ENCODE data around the gene SKIL. TPM values are rescaled to one million over a fixed set of nuclear protein-coding genes. Genes with fewer than 3 reads are reported as not detected.

SKIL gene
- total RNA-seq = 48.1 TPM

DNA sequence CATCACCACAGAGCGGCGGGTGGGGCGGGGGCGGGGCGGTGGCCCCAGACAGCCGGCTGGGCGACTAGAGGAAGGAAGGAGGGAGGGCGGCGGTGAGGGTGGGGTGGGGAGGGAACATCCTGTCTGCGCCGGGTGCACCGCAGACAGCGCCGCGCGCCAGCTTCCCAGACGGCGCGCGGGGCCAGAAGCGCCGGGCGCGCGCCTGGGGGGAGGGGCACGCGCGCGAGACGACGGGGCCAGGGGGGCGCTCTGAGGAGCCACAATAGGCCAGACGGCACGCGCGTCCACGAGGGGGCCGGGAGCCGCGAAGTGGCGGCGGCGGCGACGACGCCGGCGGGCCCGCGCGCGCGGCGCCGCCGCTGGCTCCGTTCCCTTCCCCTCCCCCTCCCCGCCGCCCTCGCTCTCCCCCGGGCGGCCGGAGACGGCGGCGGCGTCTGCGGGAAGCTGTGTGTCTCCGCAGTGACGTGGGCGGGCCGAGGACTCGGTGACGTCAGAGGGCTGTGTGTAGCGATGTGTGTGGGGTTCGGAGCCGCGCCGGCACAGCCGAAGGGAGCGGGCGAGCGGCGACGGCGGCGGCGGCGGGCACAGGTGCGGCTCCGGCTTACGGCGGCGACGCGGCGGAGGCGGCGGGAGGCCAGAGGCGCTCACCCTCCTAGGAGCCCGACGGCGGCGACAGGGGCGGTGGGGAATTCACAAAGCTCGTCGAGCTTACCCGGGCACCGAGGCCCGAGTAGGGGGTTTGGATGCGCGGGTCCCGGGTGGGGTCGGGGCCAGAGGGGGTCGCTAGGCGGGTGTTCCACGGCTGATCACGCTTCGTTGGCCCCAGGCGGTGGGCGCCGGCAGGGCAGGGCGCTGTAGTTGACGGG lies at the start of gene SKIL:
Gene SKIL, plus strand, starts transcription at position 540 of the 866 bp plus-strand sequence. CDS start 2,617 bp downstream, outside the sequence.
- Histone ChIP-seq H3K27ac (peak within 1 kb of the TSS; percentile 99), H3K9me3 (no peaks in the 10 kb centered on the region), H3K4me1 (peaks cover 54% of the 10 kb centered on the region), H3K36me3 (no peaks in the 10 kb centered on the region), H3K4me3 (peak within 1 kb of the TSS; percentile 93 to 100), H3K27me3 (no peaks in the 10 kb centered on the region)
- intact Hi-C loops (cut with DNase I) = loop anchor here (5.0 kb wide), 1 partner anchor 175 kb away; the partner anchor contains the start of gene PHC3
- DNase-seq (ENCODE audit: extremely low spot score in 2 of 2) = peak in 1 of 2 donors; percentile 96
- TF ChIP-seq POLR2AphosphoS5 (IDR thresholded peaks at IDR 0.05; ENCODE audit: insufficient read depth in 1 of 2, low read depth in 1 of 2) (no peak), CTCF (IDR thresholded peaks at IDR 0.05) (peak in 1 of 3 experiments; percentile 20), POLR2A (IDR thresholded peaks at IDR 0.05) (peak in 1 of 2 donors; percentile 74)

GRCh38 chr3:170309046-170309445 lies 48.5 kb upstream of the SKIL start:
- Histone ChIP-seq H3K9me3 (no peaks in the 10 kb centered on the region), H3K36me3 (no peaks in the 10 kb centered on the region), H3K4me3 (no peak overlapping the region), H3K4me1 (no peaks in the 10 kb centered on the region), H3K27ac (no peak overlapping the region), H3K27me3 (no peaks in the 10 kb centered on the region)
- TF ChIP-seq POLR2A (IDR thresholded peaks at IDR 0.05) = no peak
- no peak for TF ChIP-seq CTCF (IDR thresholded peaks at IDR 0.05)
- no peak for TF ChIP-seq POLR2AphosphoS5 (IDR thresholded peaks at IDR 0.05; ENCODE audit: insufficient read depth in 1 of 2, low read depth in 1 of 2)
- intact Hi-C loops (cut with DNase I) = no loop called here
- DNase-seq (ENCODE audit: extremely low spot score in 2 of 2) = no peak

GRCh38 chr3:170317954-170318353 lies 39.6 kb upstream of the SKIL start:
- Histone ChIP-seq H3K9me3 (no peaks in the 10 kb centered on the region), H3K4me3 (no peak overlapping the region), H3K27ac (no peak overlapping the region), H3K27me3 (no peaks in the 10 kb centered on the region), H3K4me1 (no peaks in the 10 kb centered on the region), H3K36me3 (no peaks in the 10 kb centered on the region)
- TF ChIP-seq POLR2A (IDR thresholded peaks at IDR 0.05) (no peak), POLR2AphosphoS5 (IDR thresholded peaks at IDR 0.05; ENCODE audit: insufficient read depth in 1 of 2, low read depth in 1 of 2) (no peak), CTCF (IDR thresholded peaks at IDR 0.05) (no peak)
- no peak for DNase-seq (ENCODE audit: extremely low spot score in 2 of 2)
- intact Hi-C loops (cut with DNase I) = loop anchor here (10.0 kb wide), 1 partner anchor 87 kb away; no protein-coding TSS in a partner anchor

DNA sequence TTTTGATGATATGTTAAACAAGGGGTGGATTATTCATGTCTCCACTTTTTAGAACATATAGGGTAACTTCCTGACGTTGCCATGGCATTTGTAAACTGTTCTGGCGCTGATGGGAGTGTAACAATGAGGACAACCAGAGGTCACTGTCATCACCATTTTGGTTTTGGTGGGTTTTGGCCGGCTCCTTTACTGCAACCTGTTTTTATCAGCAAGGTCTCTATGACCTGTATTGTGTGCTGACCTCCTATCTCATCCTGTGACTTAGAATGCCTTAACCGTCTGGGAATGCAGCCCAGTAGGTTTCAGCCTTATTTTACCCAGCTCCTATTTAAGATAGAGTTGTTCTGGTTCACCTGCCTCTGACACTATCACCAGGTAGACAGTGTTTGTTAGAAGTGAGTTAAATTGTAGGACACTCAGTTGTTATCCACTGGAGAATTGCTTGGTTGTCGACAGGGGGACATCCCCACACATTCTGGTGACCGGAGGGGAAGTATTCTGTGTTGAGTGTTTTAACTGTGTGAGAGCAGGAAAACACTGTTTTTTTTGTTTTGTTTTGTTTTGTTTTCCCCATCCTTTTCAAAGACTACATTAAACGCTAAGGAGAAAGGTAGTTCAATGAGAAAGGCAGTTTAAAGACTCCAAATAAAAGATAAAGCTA lies 36.9 kb upstream of the SKIL start:
- no peak overlapping the region for H3K27ac ChIP-seq
- H3K36me3 ChIP-seq = no peaks in the 10 kb centered on the region
- intact Hi-C loops (cut with DNase I) = no loop called here
- no peaks in the 10 kb centered on the region for H3K27me3 ChIP-seq
- H3K4me3 ChIP-seq = no peak overlapping the region
- no peak for DNase-seq (ENCODE audit: extremely low spot score in 2 of 2)
- no peaks in the 10 kb centered on the region for H3K4me1 ChIP-seq
- no peaks in the 10 kb centered on the region for H3K9me3 ChIP-seq
- TF ChIP-seq POLR2AphosphoS5 (IDR thresholded peaks at IDR 0.05; ENCODE audit: insufficient read depth in 1 of 2, low read depth in 1 of 2) (no peak), CTCF (IDR thresholded peaks at IDR 0.05) (no peak)
